HepG2 (cell line): ENCODE measurements around the gene KIAA0319L. TPM values are rescaled to one million over a fixed set of nuclear protein-coding genes. Genes with fewer than 3 reads are reported as not detected.

ENCODE experiments used
- CBX2 ChIP-seq, 2 experiments: fragments of 200-600 bp in 1 of 2; sonication (generic); formaldehyde crosslinking in 1 of 2; IDR thresholded peaks; 2 replicates each; pipeline versions ENCODE4 v1.7.0 to v1.8.1; 2018 to 2022; ENCODE audit warnings: low read depth in 2 of 2, low read length in 1 of 2, mild to moderate bottlenecking in 1 of 2, missing genetic modification reagents in 1 of 2
- EP300 ChIP-seq, 3 experiments: sonication (generic) in 1 of 3; formaldehyde crosslinking in 1 of 3; IDR thresholded peaks; 2 replicates each; pipeline versions ENCODE4 v1.5.1 to v1.6.1; 2011 to 2020; ENCODE audit warnings: low read depth in 2 of 3, low read length in 2 of 3, borderline replicate concordance in 1 of 3, improper control_type of control experiment in 1 of 3, mild to moderate bottlenecking in 1 of 3, missing genetic modification reagents in 1 of 3, moderate library complexity in 1 of 3
- HMGXB3 ChIP-seq: sonication (generic); formaldehyde crosslinking; IDR thresholded peaks from 2 replicates; pipeline ENCODE4 v1.4.0; 2020; ENCODE audit warnings: missing genetic modification reagents, borderline replicate concordance
- PTBP1 ChIP-seq: fragments of 200-400 bp; formaldehyde crosslinking; IDR thresholded peaks from 2 replicates; pipeline ENCODE4 v1.6.1; 2018; ENCODE audit warnings: low read length, low read depth; ENCODE audit not compliant: poor library complexity, severe bottlenecking
- RERE ChIP-seq: IDR thresholded peaks from 2 replicates; pipeline ENCODE4 v1.6.1; 2016; ENCODE audit warnings: low read depth, missing genetic modification reagents, missing compliant biosample characterization
- ZBTB20 ChIP-seq: sonication (generic); formaldehyde crosslinking; IDR thresholded peaks from 2 replicates; pipeline ENCODE4 v1.8.1; 2023; ENCODE audit warnings: missing genetic modification reagents, low read depth, mild to moderate bottlenecking, borderline replicate concordance
- ZNF296 ChIP-seq: sonication (generic); formaldehyde crosslinking; conservative IDR thresholded peaks from 2 replicates; pipeline ENCODE4 v1.5.0; 2020; ENCODE audit warnings: mild to moderate bottlenecking, missing genetic modification reagents
- ZNF383 ChIP-seq: sonication (generic); formaldehyde crosslinking; IDR thresholded peaks from 2 replicates; pipeline ENCODE4 v1.4.0; 2020; ENCODE audit warnings: missing genetic modification reagents, mild to moderate bottlenecking, borderline replicate concordance
- ZNF44 ChIP-seq: sonication (generic); formaldehyde crosslinking; IDR thresholded peaks from 2 replicates; pipeline ENCODE4 v1.5.1; 2020; ENCODE audit warnings: mild to moderate bottlenecking, missing genetic modification reagents
- ZNF562 ChIP-seq: sonication (generic); formaldehyde crosslinking; IDR thresholded peaks from 2 replicates; pipeline ENCODE4 v1.8.0; 2022; ENCODE audit warnings: missing genetic modification reagents, borderline replicate concordance
- ZNF570 ChIP-seq: sonication (generic); formaldehyde crosslinking; IDR thresholded peaks from 2 replicates; pipeline ENCODE4 v1.4.0; 2020; ENCODE audit warnings: mild to moderate bottlenecking, missing genetic modification reagents, borderline replicate concordance
- ZSCAN30 ChIP-seq: sonication (generic); formaldehyde crosslinking; IDR thresholded peaks from 2 replicates; pipeline ENCODE4 v1.5.0; 2020; ENCODE audit warnings: mild to moderate bottlenecking, missing genetic modification reagents
- polyA plus RNA-seq, 8 experiments: library from polyadenylated mRNA; depleted of rRNA in 3 of 8; stranded (reverse) in 7 of 8; unstranded in 1 of 8; fragments of >200 nt; fragmentation: Illumina TruSeq in 4 of 8; extraction: Trizol in 4 of 8; gene quantifications; 2 replicates each; pipeline versions ENCODE4 v1.2.1 to v1.2.3, GENCODE V29; 2011 to 2016; ENCODE audit warnings: low read depth in 4 of 8, missing spikeins in 1 of 8, mixed read lengths in 1 of 8; ENCODE audit not compliant: insufficient read depth in 1 of 8
- total RNA-seq, 5 experiments: library from RNA; depleted of rRNA; stranded (reverse); fragments of >200 nt; fragmentation: Illumina TruSeq; extraction: Trizol; gene quantifications; 2 replicates each; pipeline ENCODE4 v1.2.3, GENCODE V29; 2016; ENCODE audit warnings: low read depth in 1 of 5
- TF ChIP-seq, protein P1 (sequence below): sonication (generic); formaldehyde crosslinking; conservative IDR thresholded peaks from 2 replicates; pipeline ENCODE4 v1.4.0; 2020; ENCODE audit warnings: mild to moderate bottlenecking, missing genetic modification reagents, moderate library complexity

The KIAA0319L gene
- total and polyA plus RNA-seq, 2 of the 13 experiments (the other 11 are each of a cell fraction or from before 2014, with no cell fraction given), result 33.4 to 82.6 TPM

GRCh38 chr1:35557611-35558373 is 589 bp upstream of the KIAA0319L start, which contains the start of gene NCDN (continued):
- no peak for TF ChIP-seq ZSCAN30 (CRISPR knock-in tag)
- no peak for TF ChIP-seq PTBP1
- TF ChIP-seq ZNF562 (CRISPR knock-in tag), result no peak
- peak; percentile 100 for TF ChIP-seq HMGXB3 (CRISPR knock-in tag)
- TF ChIP-seq ZNF296 (CRISPR knock-in tag), result no peak
- TF ChIP-seq, protein P1, sequence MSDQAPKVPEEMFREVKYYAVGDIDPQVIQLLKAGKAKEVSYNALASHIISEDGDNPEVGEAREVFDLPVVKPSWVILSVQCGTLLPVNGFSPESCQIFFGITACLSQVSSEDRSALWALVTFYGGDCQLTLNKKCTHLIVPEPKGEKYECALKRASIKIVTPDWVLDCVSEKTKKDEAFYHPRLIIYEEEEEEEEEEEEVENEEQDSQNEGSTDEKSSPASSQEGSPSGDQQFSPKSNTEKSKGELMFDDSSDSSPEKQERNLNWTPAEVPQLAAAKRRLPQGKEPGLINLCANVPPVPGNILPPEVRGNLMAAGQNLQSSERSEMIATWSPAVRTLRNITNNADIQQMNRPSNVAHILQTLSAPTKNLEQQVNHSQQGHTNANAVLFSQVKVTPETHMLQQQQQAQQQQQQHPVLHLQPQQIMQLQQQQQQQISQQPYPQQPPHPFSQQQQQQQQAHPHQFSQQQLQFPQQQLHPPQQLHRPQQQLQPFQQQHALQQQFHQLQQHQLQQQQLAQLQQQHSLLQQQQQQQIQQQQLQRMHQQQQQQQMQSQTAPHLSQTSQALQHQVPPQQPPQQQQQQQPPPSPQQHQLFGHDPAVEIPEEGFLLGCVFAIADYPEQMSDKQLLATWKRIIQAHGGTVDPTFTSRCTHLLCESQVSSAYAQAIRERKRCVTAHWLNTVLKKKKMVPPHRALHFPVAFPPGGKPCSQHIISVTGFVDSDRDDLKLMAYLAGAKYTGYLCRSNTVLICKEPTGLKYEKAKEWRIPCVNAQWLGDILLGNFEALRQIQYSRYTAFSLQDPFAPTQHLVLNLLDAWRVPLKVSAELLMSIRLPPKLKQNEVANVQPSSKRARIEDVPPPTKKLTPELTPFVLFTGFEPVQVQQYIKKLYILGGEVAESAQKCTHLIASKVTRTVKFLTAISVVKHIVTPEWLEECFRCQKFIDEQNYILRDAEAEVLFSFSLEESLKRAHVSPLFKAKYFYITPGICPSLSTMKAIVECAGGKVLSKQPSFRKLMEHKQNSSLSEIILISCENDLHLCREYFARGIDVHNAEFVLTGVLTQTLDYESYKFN, result 0 out of 2 replicates have a peak, but pooled peaks have one; percentile 45
- 0 out of 2 replicates have a peak, but pooled peaks have one; percentile 22 for TF ChIP-seq ZNF44 (CRISPR knock-in tag)
- TF ChIP-seq ZBTB20 (CRISPR knock-in tag), result 0 out of 2 replicates have a peak, but pooled peaks have one; percentile 33
- peak in 1 of 2 experiments; percentile 35; a peak in 1 of 4 replicates for TF ChIP-seq EP300 (IDR thresholded peaks at IDR 0.05; ENCODE audit: low read depth in 2 of 2, low read length in 2 of 2)
- no peak for TF ChIP-seq EP300 (CRISPR knock-in tag; IDR thresholded peaks at IDR 0.05; ENCODE audit: borderline replicate concordance)
- TF ChIP-seq ZNF383, result peak; percentile 78; the same call in 1 of the 2 replicates
- TF ChIP-seq ZNF570 (CRISPR knock-in tag), result no peak
- TF ChIP-seq CBX2 (IDR thresholded peaks at IDR 0.05; ENCODE audit: low read depth, low read length), result peak; percentile 100
- no peak for TF ChIP-seq CBX2 (CRISPR knock-in tag; IDR thresholded peaks at IDR 0.05; ENCODE audit: low read depth)
- TF ChIP-seq RERE (CRISPR knock-in tag), result no peak
